H9 (cell line): ENCODE data around the gene SERPIND1. TPM values are rescaled to one million over a fixed set of nuclear protein-coding genes. Genes with fewer than 3 reads are reported as not detected.

ENCODE experiments used
- DNase-seq: peaks from one replicate; pipeline ENCODE4 v3.0.0-alpha.2; 2017
- H2AFZ ChIP-seq: one replicate; pipeline ENCODE4 v1.6.1; 2013; ENCODE audit warnings: mild to moderate bottlenecking, low read length, control low read depth, moderate library complexity
- H2AK5ac ChIP-seq: 2 replicates; pipeline ENCODE4 v1.6.1; 2013; ENCODE audit warnings: low read length, control low read depth, mixed read lengths; ENCODE audit not compliant: insufficient read length
- H2BK120ac ChIP-seq: one replicate; pipeline ENCODE4 v1.6.1; 2013; ENCODE audit warnings: low read depth, mild to moderate bottlenecking, low read length, control low read depth, inconsistent platforms; ENCODE audit not compliant: poor library complexity, severe bottlenecking
- H2BK12ac ChIP-seq: 2 replicates; pipeline ENCODE4 v1.6.1; 2013; ENCODE audit warnings: low read length, control low read depth, mixed read lengths, low read depth; ENCODE audit not compliant: insufficient read length
- H2BK15ac ChIP-seq: 2 replicates; pipeline ENCODE4 v1.6.1; 2013; ENCODE audit warnings: low read depth, low read length, control low read depth
- H2BK20ac ChIP-seq: one replicate; pipeline ENCODE4 v1.6.1; 2013; ENCODE audit warnings: low read depth, mild to moderate bottlenecking, low read length, control low read depth, inconsistent platforms; ENCODE audit not compliant: poor library complexity, severe bottlenecking
- H2BK5ac ChIP-seq: 2 replicates; pipeline ENCODE4 v1.6.1; 2013; ENCODE audit warnings: low read length, control low read depth, mixed read lengths; ENCODE audit not compliant: insufficient read length
- H3K14ac ChIP-seq: 2 replicates; pipeline ENCODE4 v1.6.1; 2013; ENCODE audit warnings: low read length, control low read depth; ENCODE audit not compliant: insufficient read depth
- H3K18ac ChIP-seq: 2 replicates; pipeline ENCODE4 v1.6.1; 2013; ENCODE audit warnings: low read depth, mild to moderate bottlenecking, mixed read lengths, low read length, control low read depth; ENCODE audit not compliant: insufficient read length
- H3K23ac ChIP-seq: 2 replicates; pipeline ENCODE4 v1.6.1; 2013; ENCODE audit warnings: low read length, control low read depth, mixed read lengths, low read depth; ENCODE audit not compliant: insufficient read length
- H3K23me2 ChIP-seq: 2 replicates; pipeline ENCODE4 v1.6.1; 2013; ENCODE audit warnings: low read depth, mild to moderate bottlenecking, mixed read lengths, low read length, control low read depth; ENCODE audit not compliant: insufficient read length, poor library complexity, severe bottlenecking
- H3K27ac ChIP-seq: 2 replicates; pipeline ENCODE4 v1.5.1; 2013; ENCODE audit warnings: low read length, control low read depth, mixed read lengths, low read depth; ENCODE audit not compliant: insufficient read length
- H3K27me3 ChIP-seq: 2 replicates; pipeline ENCODE4 v1.6.1; 2013; ENCODE audit warnings: low read length, control low read depth, inconsistent platforms; ENCODE audit not compliant: insufficient read depth
- H3K4ac ChIP-seq: 2 replicates; pipeline ENCODE4 v1.6.1; 2013; ENCODE audit warnings: low read depth, mild to moderate bottlenecking, control low read depth, inconsistent platforms, low read length, moderate library complexity
- H3K4me1 ChIP-seq: 2 replicates; pipeline ENCODE4 v1.6.1; 2013; ENCODE audit warnings: low read length, control low read depth, inconsistent platforms; ENCODE audit not compliant: insufficient read depth
- H3K4me2 ChIP-seq: 2 replicates; pipeline ENCODE4 v1.6.1; 2013; ENCODE audit warnings: low read length, control low read depth, mixed read lengths; ENCODE audit not compliant: insufficient read length, insufficient read depth
- H3K56ac ChIP-seq: 2 replicates; pipeline ENCODE4 v1.6.1; 2013; ENCODE audit warnings: low read depth, mild to moderate bottlenecking, mixed read lengths, low read length, control low read depth; ENCODE audit not compliant: insufficient read length
- H3K79me1 ChIP-seq: 2 replicates; pipeline ENCODE4 v1.6.1; 2013; ENCODE audit warnings: low read depth, mild to moderate bottlenecking, moderate library complexity, low read length, control low read depth, inconsistent platforms; ENCODE audit not compliant: insufficient read depth, poor library complexity, severe bottlenecking
- H3K79me2 ChIP-seq: 2 replicates; pipeline ENCODE4 v1.6.1; 2013; ENCODE audit warnings: low read length, control low read depth, inconsistent platforms; ENCODE audit not compliant: insufficient read depth
- H3K9ac ChIP-seq: 2 replicates; pipeline ENCODE4 v1.6.1; 2013; ENCODE audit warnings: low read length, control low read depth, mixed read lengths; ENCODE audit not compliant: insufficient read length; ENCODE audit errors: extremely low read depth
- H3K9me3 ChIP-seq: one replicate; pipeline ENCODE4 v1.6.1; 2013; ENCODE audit warnings: low read depth, low read length, inconsistent platforms; ENCODE audit not compliant: control insufficient read depth
- H3T11ph ChIP-seq: one replicate; pipeline ENCODE4 v1.6.1; 2013; ENCODE audit warnings: mild to moderate bottlenecking, low read length, control low read depth, inconsistent platforms
- H4K20me1 ChIP-seq: one replicate; pipeline ENCODE4 v1.6.1; 2013; ENCODE audit not compliant: control insufficient read depth, insufficient read length, insufficient read depth
- H4K5ac ChIP-seq: 2 replicates; pipeline ENCODE4 v1.6.1; 2013; ENCODE audit warnings: low read depth, mild to moderate bottlenecking, mixed read lengths, low read length, control low read depth; ENCODE audit not compliant: insufficient read length
- H4K8ac ChIP-seq: replicated peaks from 2 replicates; pipeline ENCODE4 v1.6.1; 2013; ENCODE audit warnings: low read length, control low read depth, mixed read lengths, low read depth; ENCODE audit not compliant: insufficient read length
- H4K91ac ChIP-seq: 2 replicates; pipeline ENCODE4 v1.6.1; 2013; ENCODE audit warnings: low read depth, mild to moderate bottlenecking, moderate library complexity, mixed read lengths, low read length, control low read depth; ENCODE audit not compliant: insufficient read length
- H3K27ac Mint-ChIP-seq, 3 experiments: 2 replicates in 2 of 3; 3 replicates in 1 of 3; pipeline ENCODE4 v1.8.0; 2020 to 2021; ENCODE audit warnings: mixed read lengths in 3 of 3, mild to moderate bottlenecking in 1 of 3, moderate library complexity in 1 of 3
- H3K27me3 Mint-ChIP-seq: 2 replicates; pipeline ENCODE4 v1.8.0; 2021; ENCODE audit warnings: low read depth, mild to moderate bottlenecking, moderate library complexity, mixed read lengths
- H3K36me3 Mint-ChIP-seq, 3 experiments: 2 replicates in 2 of 3; 3 replicates in 1 of 3; pipeline ENCODE4 v1.8.0; 2020 to 2021; ENCODE audit warnings: low read depth in 3 of 3, mixed read lengths in 3 of 3; ENCODE audit not compliant: insufficient read depth in 1 of 3
- H3K4me1 Mint-ChIP-seq, 2 experiments: 2 replicates each; pipeline ENCODE4 v1.8.0; 2020; ENCODE audit warnings: mixed read lengths in 2 of 2
- H3K4me3 Mint-ChIP-seq, 2 experiments: 2 replicates in 1 of 2; 3 replicates in 1 of 2; pipeline ENCODE4 v1.8.0; 2020 to 2021; ENCODE audit warnings: mild to moderate bottlenecking in 2 of 2, mixed read lengths in 2 of 2, moderate library complexity in 1 of 2
- H3K9me3 Mint-ChIP-seq, 2 experiments: 2 replicates in 1 of 2; 3 replicates in 1 of 2; pipeline ENCODE4 v1.8.0; 2020; ENCODE audit warnings: mild to moderate bottlenecking in 2 of 2, mixed read lengths in 2 of 2, moderate library complexity in 1 of 2
- WGBS: extraction: QIAGEN DNeasy Blood & Tissue Kit; methylation state at CpG from one replicate; pipeline ENCODE4 v1.1.7; 2013; ENCODE audit warnings: missing lambda C conversion rate, low lambda C conversion rate, mixed read lengths; ENCODE audit not compliant: insufficient read length; ENCODE audit errors: extremely low coverage; 5-methylcytosine and 5-hydroxymethylcytosine counted together
- total RNA-seq: library from RNA; stranded (reverse); gene quantifications from 2 replicates; pipeline ENCODE4 v1.2.1, GENCODE V29; 2021
- TF ChIP-seq, protein P1 (sequence below): fragments of 200-600 bp; sonication (generic); conservative IDR thresholded peaks from 3 replicates; pipeline ENCODE4 v1.8.0; 2021; ENCODE audit warnings: antibody characterized with exemption, mild to moderate bottlenecking

SERPIND1 gene
- total RNA-seq, 1 experiment from 2014 or later, result not detected

DNA sequence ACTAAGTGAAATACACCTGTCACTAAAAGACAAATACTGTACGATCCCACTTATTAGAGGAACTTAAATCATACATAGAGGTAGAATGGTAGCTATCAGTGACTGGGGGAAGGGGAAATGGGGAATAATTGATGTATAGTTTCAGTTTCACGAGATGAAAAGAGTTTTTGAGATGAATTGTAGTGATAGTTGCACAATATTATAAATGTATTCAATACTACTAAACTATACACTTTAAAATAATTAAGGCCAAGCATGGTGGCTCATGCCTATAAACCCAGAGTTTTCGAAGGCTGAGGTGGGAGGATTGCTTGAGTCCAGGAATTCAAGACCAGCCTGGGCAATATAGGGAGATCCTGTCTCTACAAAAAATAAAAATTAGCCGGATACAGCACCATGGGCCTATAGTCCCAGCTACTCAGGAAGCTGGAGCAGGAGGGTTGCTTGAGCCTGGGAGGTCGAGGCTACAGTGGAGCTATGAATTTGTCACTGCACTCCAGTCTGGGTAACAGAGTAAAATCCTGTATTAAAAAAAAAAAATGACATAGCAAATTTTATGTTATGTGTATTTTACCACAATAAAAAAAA is 40.4 kb downstream of the SERPIND1 start:
- Histone ChIP-seq H2AFZ (no peak overlapping the region), H2AK5ac (no peak overlapping the region), H3K27ac (no peak overlapping the region), H3K4me1 (no peaks in the 10 kb centered on the region), H3K9me3 (no peaks in the 10 kb centered on the region), H3K14ac (no peak overlapping the region), H3K4me2 (no peak overlapping the region), H4K91ac (no peak overlapping the region), H3K4ac (no peak overlapping the region), H2BK5ac (no peak overlapping the region), H3K18ac (no peak overlapping the region), H2BK120ac (no peak overlapping the region), H3K56ac (no peak overlapping the region), H2BK15ac (no peak overlapping the region), H3K9ac (no peak overlapping the region), H3K79me1 (no peaks in the 10 kb centered on the region), H3T11ph (no peak overlapping the region), H2BK12ac (no peak overlapping the region), H3K23me2 (no peaks in the 10 kb centered on the region), H3K27me3 (no peaks in the 10 kb centered on the region), H4K20me1 (no peaks in the 10 kb centered on the region), H2BK20ac (no peak overlapping the region), H3K79me2 (no peaks in the 10 kb centered on the region), H4K5ac (no peak overlapping the region), H4K8ac (no peak overlapping the region), H3K23ac (no peak overlapping the region)
- Mint-ChIP-seq H3K36me3 (peaks cover 4 to 57% (median 18%) of the 10 kb centered on the region in 3 experiments; a peak in 6 of 7 replicates), H3K9me3 (no peaks in the 10 kb centered on the region), H3K4me1 (no peaks in the 10 kb centered on the region), H3K27ac (no peak overlapping the region), H3K4me3 (no peak overlapping the region), H3K27me3 (no peaks in the 10 kb centered on the region)
- TF ChIP-seq, protein P1, sequence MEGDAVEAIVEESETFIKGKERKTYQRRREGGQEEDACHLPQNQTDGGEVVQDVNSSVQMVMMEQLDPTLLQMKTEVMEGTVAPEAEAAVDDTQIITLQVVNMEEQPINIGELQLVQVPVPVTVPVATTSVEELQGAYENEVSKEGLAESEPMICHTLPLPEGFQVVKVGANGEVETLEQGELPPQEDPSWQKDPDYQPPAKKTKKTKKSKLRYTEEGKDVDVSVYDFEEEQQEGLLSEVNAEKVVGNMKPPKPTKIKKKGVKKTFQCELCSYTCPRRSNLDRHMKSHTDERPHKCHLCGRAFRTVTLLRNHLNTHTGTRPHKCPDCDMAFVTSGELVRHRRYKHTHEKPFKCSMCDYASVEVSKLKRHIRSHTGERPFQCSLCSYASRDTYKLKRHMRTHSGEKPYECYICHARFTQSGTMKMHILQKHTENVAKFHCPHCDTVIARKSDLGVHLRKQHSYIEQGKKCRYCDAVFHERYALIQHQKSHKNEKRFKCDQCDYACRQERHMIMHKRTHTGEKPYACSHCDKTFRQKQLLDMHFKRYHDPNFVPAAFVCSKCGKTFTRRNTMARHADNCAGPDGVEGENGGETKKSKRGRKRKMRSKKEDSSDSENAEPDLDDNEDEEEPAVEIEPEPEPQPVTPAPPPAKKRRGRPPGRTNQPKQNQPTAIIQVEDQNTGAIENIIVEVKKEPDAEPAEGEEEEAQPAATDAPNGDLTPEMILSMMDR, result no peak
- no peak for DNase-seq
- WGBS, result 100% methylated on average over 1 of the region's 5 CpGs
